ENCODE data around the gene NT5DC3. TPM values are rescaled to one million over a fixed set of nuclear protein-coding genes. Genes with fewer than 3 reads are reported as not detected.

NT5DC3 gene
- total RNA-seq, 2 donors from 2014 or later, result 12.4 to 29.7 TPM

DNA sequence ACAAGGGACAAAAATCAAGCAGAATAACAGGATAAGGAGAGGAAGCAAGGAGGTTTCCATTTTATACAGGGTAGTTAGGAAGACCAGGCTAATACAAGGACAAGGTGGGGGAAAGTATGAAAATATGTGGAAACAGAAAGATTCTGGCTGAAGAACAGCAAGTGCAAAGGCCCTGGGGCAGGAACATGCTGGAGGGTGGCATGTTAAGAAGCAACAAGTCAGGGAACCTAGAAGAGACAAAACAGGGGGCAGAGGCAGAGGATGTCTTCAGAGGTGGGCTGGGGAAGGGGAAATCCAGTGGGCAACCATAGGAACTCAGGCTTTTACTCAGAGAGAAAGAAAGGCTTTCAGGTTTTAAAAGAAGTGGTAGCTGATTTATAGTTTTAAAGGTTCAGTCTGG is 54.8 kb downstream of the NT5DC3 start:
- Histone ChIP-seq H3K4me3 (no peak overlapping the region), H3K36me3 (no peaks in the 10 kb centered on the region), H3K9me3 (no peaks in the 10 kb centered on the region), H3K27ac (no peak overlapping the region), H3K4me1 (replicated peaks) (no peaks in the 10 kb centered on the region), H3K27me3 (replicated peaks; ENCODE audit: insufficient read depth) (no peaks in the 10 kb centered on the region)
- no peak for DNase-seq (ENCODE audit: low spot score)
- intact Hi-C loops (cut with DNase I), result no loop called here
- TF ChIP-seq POLR2A (IDR thresholded peaks at IDR 0.05) (no peak), POLR2AphosphoS5 (IDR thresholded peaks at IDR 0.05) (no peak), CTCF (IDR thresholded peaks at IDR 0.05) (no peak)

GRCh38 chr12:103785243-103786031 is 55.6 kb downstream of the NT5DC3 start:
- no peak for DNase-seq (ENCODE audit: low spot score)
- Histone ChIP-seq H3K36me3 (no peaks in the 10 kb centered on the region), H3K27me3 (replicated peaks; ENCODE audit: insufficient read depth) (no peaks in the 10 kb centered on the region), H3K27ac (no peak overlapping the region), H3K9me3 (no peaks in the 10 kb centered on the region), H3K4me3 (no peak overlapping the region), H3K4me1 (replicated peaks) (no peaks in the 10 kb centered on the region)
- intact Hi-C loops (cut with DNase I), result no loop called here
- TF ChIP-seq POLR2A (IDR thresholded peaks at IDR 0.05) (no peak), CTCF (IDR thresholded peaks at IDR 0.05) (no peak), POLR2AphosphoS5 (IDR thresholded peaks at IDR 0.05) (no peak)
- 84% methylated on average over 4 of the region's 4 CpGs for WGBS

DNA sequence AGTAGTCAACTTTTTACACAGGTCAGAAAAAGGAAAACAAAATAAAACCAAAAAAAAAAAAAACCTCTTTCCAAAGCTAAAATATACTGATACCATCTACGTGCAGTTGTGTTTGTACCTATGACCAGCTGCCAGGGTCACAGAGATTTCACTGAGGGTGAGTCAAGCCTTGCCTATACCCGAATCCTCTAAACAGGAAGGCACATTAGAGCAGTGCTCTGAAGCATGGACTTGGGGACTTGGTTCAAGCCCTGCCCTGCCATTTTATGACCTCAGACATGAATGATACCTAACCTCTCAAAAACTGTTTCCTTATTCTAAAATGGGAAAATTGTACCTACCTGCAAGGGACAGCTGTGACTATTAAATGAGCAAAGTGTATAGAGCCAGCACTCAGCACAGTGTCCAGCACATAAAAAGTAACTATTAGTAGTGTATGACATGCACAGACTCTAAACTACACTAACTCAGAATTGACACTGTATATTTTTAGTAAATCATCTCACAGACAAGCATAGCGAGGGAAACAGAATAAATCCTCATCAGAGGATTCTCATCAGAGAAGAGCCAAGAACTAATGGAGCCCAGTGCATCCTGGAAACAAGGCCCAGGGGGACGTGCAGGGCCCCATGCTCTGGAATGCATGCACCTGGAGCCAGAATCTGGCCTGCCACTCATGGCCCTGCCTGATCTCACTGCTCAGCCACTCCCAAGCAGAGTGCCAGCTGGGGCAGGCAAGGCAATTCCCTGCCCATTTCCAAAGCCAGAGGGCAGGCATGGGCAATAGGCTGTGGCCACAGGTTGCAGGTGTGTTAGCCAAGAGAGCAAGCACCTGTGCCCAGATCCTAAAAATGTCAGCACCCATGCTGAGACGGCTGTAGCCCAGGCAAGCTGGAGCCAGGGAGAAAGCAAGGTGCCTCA is 57.0 kb downstream of the NT5DC3 start:
- H3K4me1 ChIP-seq (replicated peaks), result no peaks in the 10 kb centered on the region
- H3K4me3 ChIP-seq, result no peak overlapping the region
- no peak for DNase-seq (ENCODE audit: low spot score)
- 61% methylated on average over 5 of the region's 5 CpGs for WGBS
- TF ChIP-seq POLR2AphosphoS5 (IDR thresholded peaks at IDR 0.05) (no peak), CTCF (IDR thresholded peaks at IDR 0.05) (peak in 1 of 4 experiments; percentile 31), POLR2A (IDR thresholded peaks at IDR 0.05) (no peak)
- intact Hi-C loops (cut with DNase I), result no loop called here
- H3K9me3 ChIP-seq, result no peaks in the 10 kb centered on the region
- H3K27ac ChIP-seq, result no peak overlapping the region
- H3K27me3 ChIP-seq (replicated peaks; ENCODE audit: insufficient read depth), result no peaks in the 10 kb centered on the region
- H3K36me3 ChIP-seq, result no peaks in the 10 kb centered on the region

- Histone ChIP-seq H3K27ac (no peak overlapping the region), H3K36me3 (no peaks in the 10 kb centered on the region), H3K9me3 (no peaks in the 10 kb centered on the region), H3K4me1 (replicated peaks) (no peaks in the 10 kb centered on the region), H3K4me3 (no peak overlapping the region), H3K27me3 (replicated peaks; ENCODE audit: insufficient read depth) (no peaks in the 10 kb centered on the region)
- TF ChIP-seq POLR2A (IDR thresholded peaks at IDR 0.05) (no peak), POLR2AphosphoS5 (IDR thresholded peaks at IDR 0.05) (no peak), CTCF (IDR thresholded peaks at IDR 0.05) (no peak)
- WGBS, result 98% methylated on average over 3 of the region's 3 CpGs
- intact Hi-C loops (cut with DNase I), result no loop called here
- DNase-seq (ENCODE audit: low spot score), result no peak
Observed at GRCh38 chr12:103782399-103782798, 58.6 kb downstream of the NT5DC3 start.
